WTC11 (cell line): Measurements from ENCODE around the gene SBNO2.

Experiments
- CREB1 ChIP-seq: sonication (generic); formaldehyde crosslinking; IDR thresholded peaks from 2 replicates; pipeline ENCODE4 v1.8.0; 2023; ENCODE audit warnings: mild to moderate bottlenecking, missing genetic modification reagents
- CTCF ChIP-seq: fragments of 200-600 bp; IDR thresholded peaks from 2 replicates; pipeline ENCODE4 v1.8.0; 2022; ENCODE audit warnings: antibody characterized with exemption
- KAT7 ChIP-seq: sonication (generic); formaldehyde crosslinking; IDR thresholded peaks from 2 replicates; pipeline ENCODE4 v1.8.1; 2023; ENCODE audit warnings: missing genetic modification reagents, mild to moderate bottlenecking, borderline replicate concordance
- MAX ChIP-seq: sonication (generic); formaldehyde crosslinking; IDR thresholded peaks from 2 replicates; pipeline ENCODE4 v1.8.0; 2022; ENCODE audit warnings: mild to moderate bottlenecking, missing genetic modification reagents
- NFATC4 ChIP-seq: fragments of 250-450 bp; sonication (Bioruptor Pico); IDR thresholded peaks from 2 replicates; pipeline ENCODE4 v1.9.0; 2021; ENCODE audit warnings: mild to moderate bottlenecking
- NFYB ChIP-seq: sonication (generic); formaldehyde crosslinking; conservative IDR thresholded peaks from 2 replicates; pipeline ENCODE4 v1.8.0; 2022; ENCODE audit warnings: low read depth, missing genetic modification reagents
- NR1H2 ChIP-seq: sonication (generic); formaldehyde crosslinking; IDR thresholded peaks from 2 replicates; pipeline ENCODE4 v1.9.0; 2021; ENCODE audit warnings: mild to moderate bottlenecking, moderate library complexity, missing genetic modification reagents
- RORB ChIP-seq: fragments of 250-450 bp; sonication (Bioruptor Pico); IDR thresholded peaks from 2 replicates; pipeline ENCODE4 v1.9.0; 2021; ENCODE audit warnings: mild to moderate bottlenecking
- USF1 ChIP-seq: sonication (generic); formaldehyde crosslinking; IDR thresholded peaks from 2 replicates; pipeline ENCODE4 v1.8.0; 2022; ENCODE audit warnings: mild to moderate bottlenecking, missing genetic modification reagents
- ZNF121 ChIP-seq: sonication (generic); formaldehyde crosslinking; IDR thresholded peaks from 2 replicates; pipeline ENCODE4 v1.8.0; 2023; ENCODE audit warnings: missing genetic modification reagents
- ZNF138 ChIP-seq: sonication (generic); formaldehyde crosslinking; conservative IDR thresholded peaks from 2 replicates; pipeline ENCODE4 v1.8.1; 2022; ENCODE audit warnings: mild to moderate bottlenecking, moderate library complexity, missing genetic modification reagents

- TF ChIP-seq ZNF138 (CRISPR knock-in tag) (no peak), CTCF (no peak), NR1H2 (CRISPR knock-in tag) (no peak), CREB1 (CRISPR knock-in tag) (no peak), KAT7 (no peak), ZNF121 (CRISPR knock-in tag) (no peak), NFYB (CRISPR knock-in tag) (no peak), MAX (CRISPR knock-in tag) (no peak), USF1 (CRISPR knock-in tag) (no peak), RORB (CRISPR knock-in tag) (no peak), NFATC4 (CRISPR knock-in tag) (no peak)
Observed at GRCh38 chr19:1060689-1061088, 113.4 kb downstream of the SBNO2 start.
